Measurements from ENCODE around the gene DIAPH3. TPM values are rescaled to one million over a fixed set of nuclear protein-coding genes. Genes with fewer than 3 reads are reported as not detected.
A peak's percentile ranks its signal among the peaks of the same experiment; 100 is the strongest.

The DIAPH3 gene
- polyA plus RNA-seq, 1 of the 3 experiments (the other 2 are of a cell fraction) = 5.4 TPM

- Histone ChIP-seq H3K4me3 (ENCODE audit: low read depth in 2 of 2, low read length in 1 of 2) (no peak overlapping the region), H3K9ac (no peak overlapping the region), H2AFZ (ENCODE audit: low read depth) (no peak overlapping the region), H3K9me3 (no peaks in the 10 kb centered on the region), H3F3A (replicated peaks; ENCODE audit: insufficient read depth) (no peaks in the 10 kb centered on the region), H3K27me3 (ENCODE audit: insufficient read depth) (no peaks in the 10 kb centered on the region), H3K79me2 (ENCODE audit: insufficient read depth) (no peaks in the 10 kb centered on the region), H3K4me1 (ENCODE audit: control insufficient read depth in 1 of 2, insufficient read depth in 2 of 2, low read depth in 1 of 2, low read length in 1 of 2) (peaks cover 0 to 10% of the 10 kb centered on the region in 2 experiments; a peak in 2 of 4 replicates), H4K20me1 (ENCODE audit: insufficient read depth) (no peaks in the 10 kb centered on the region), H3K9me2 (no peaks in the 10 kb centered on the region), H3K4me2 (no peak overlapping the region), H3K27ac (ENCODE audit: low read depth in 2 of 2, low read length in 1 of 2) (no peak overlapping the region), H3K36me3 (replicated peaks in 1 of 2; ENCODE audit: control insufficient read depth in 1 of 2, insufficient read depth in 2 of 2, low read length in 1 of 2) (no peaks in the 10 kb centered on the region)
- TF ChIP-seq GATA2 (CRISPR knock-in tag; IDR thresholded peaks at IDR 0.05) = peak; percentile 56
- TF ChIP-seq EP300 (IDR thresholded peaks at IDR 0.05; ENCODE audit: borderline replicate concordance in 1 of 2, low read depth in 1 of 2, low read length in 1 of 2) = peak in 1 of 2 experiments; percentile 7; a peak in 1 of 4 replicates
- no peak for TF ChIP-seq YY1 (IDR thresholded peaks at IDR 0.05; ENCODE audit: low read depth)
- CTCF ChIA-PET = no interaction called here
- 63% methylated on average over 6 of the region's 6 CpGs for WGBS (ENCODE audit: low lambda C conversion rate)
- no peak for DNase-seq
- POLR2A ChIA-PET = no interaction called here
Observed at GRCh38 chr13:59734393-59734792, 429.3 kb downstream of the DIAPH3 start.

DNA sequence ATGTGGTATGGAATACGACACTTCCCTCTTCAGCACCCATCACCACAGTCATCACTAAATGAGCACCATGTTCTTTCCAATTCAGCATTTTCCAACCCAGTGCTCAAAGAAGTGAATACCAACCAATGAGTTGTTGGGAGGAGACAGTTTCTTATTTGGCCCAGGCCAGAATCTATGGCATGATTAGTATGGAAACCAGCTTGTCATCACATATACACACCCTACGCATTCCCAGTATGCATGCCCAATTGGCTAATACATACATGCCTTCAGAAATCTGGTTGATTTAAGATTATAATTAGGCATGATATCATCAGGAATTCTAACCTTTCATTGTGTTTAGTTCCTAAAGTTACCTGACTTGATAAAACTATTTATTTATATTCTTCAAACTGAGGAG, 430.0 kb downstream of the DIAPH3 start:
- Histone ChIP-seq H3K4me1 (ENCODE audit: control insufficient read depth in 1 of 2, insufficient read depth in 2 of 2, low read depth in 1 of 2, low read length in 1 of 2) (peaks cover 0 to 13% of the 10 kb centered on the region in 2 experiments; a peak in 2 of 4 replicates), H3K36me3 (replicated peaks in 1 of 2; ENCODE audit: control insufficient read depth in 1 of 2, insufficient read depth in 2 of 2, low read length in 1 of 2) (no peaks in the 10 kb centered on the region), H3F3A (replicated peaks; ENCODE audit: insufficient read depth) (no peaks in the 10 kb centered on the region), H4K20me1 (ENCODE audit: insufficient read depth) (no peaks in the 10 kb centered on the region), H3K27ac (ENCODE audit: low read depth in 2 of 2, low read length in 1 of 2) (no peak overlapping the region), H2AFZ (ENCODE audit: low read depth) (no peak overlapping the region), H3K9me3 (no peaks in the 10 kb centered on the region), H3K27me3 (ENCODE audit: insufficient read depth) (no peaks in the 10 kb centered on the region), H3K4me2 (no peak overlapping the region), H3K9ac (no peak overlapping the region), H3K79me2 (ENCODE audit: insufficient read depth) (no peaks in the 10 kb centered on the region), H3K4me3 (ENCODE audit: low read depth in 2 of 2, low read length in 1 of 2) (no peak overlapping the region), H3K9me2 (no peaks in the 10 kb centered on the region)
- ChIA-PET POLR2A (no interaction called here), CTCF (no interaction called here)
- TF ChIP-seq NFIC (IDR thresholded peaks at IDR 0.05; ENCODE audit: borderline replicate concordance) (no peak), PBX3 (IDR thresholded peaks at IDR 0.05) (no peak), IRF3 (IDR thresholded peaks at IDR 0.05; ENCODE audit: low read depth, low read length) (no peak), GABPA (IDR thresholded peaks at IDR 0.05; ENCODE audit: low read depth) (no peak), RCOR1 (IDR thresholded peaks at IDR 0.05; ENCODE audit: low read length) (no peak), CHD2 (IDR thresholded peaks at IDR 0.05; ENCODE audit: low read length, partially characterized antibody) (no peak), POLR2AphosphoS5 (IDR thresholded peaks at IDR 0.05; ENCODE audit: low read depth, low read length) (no peak), MEF2A (IDR thresholded peaks at IDR 0.05; ENCODE audit: borderline replicate concordance, low read depth) (no peak), RFX5 (IDR thresholded peaks at IDR 0.05; ENCODE audit: low read length) (no peak), USF2 (IDR thresholded peaks at IDR 0.05; ENCODE audit: borderline replicate concordance, low read depth, low read length) (no peak)
- TF ChIP-seq, protein P1, sequence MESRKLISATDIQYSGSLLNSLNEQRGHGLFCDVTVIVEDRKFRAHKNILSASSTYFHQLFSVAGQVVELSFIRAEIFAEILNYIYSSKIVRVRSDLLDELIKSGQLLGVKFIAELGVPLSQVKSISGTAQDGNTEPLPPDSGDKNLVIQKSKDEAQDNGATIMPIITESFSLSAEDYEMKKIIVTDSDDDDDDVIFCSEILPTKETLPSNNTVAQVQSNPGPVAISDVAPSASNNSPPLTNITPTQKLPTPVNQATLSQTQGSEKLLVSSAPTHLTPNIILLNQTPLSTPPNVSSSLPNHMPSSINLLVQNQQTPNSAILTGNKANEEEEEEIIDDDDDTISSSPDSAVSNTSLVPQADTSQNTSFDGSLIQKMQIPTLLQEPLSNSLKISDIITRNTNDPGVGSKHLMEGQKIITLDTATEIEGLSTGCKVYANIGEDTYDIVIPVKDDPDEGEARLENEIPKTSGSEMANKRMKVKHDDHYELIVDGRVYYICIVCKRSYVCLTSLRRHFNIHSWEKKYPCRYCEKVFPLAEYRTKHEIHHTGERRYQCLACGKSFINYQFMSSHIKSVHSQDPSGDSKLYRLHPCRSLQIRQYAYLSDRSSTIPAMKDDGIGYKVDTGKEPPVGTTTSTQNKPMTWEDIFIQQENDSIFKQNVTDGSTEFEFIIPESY (IDR thresholded peaks at IDR 0.05; ENCODE audit: borderline replicate concordance, low read depth) = no peak
- WGBS (ENCODE audit: low lambda C conversion rate) = 100% methylated on average over 2 of the region's 2 CpGs
- DNase-seq = no peak

Measured in SK-N-SH (cell line).